Esophagus (tissue), 2 donors: Measurements from ENCODE around the gene ASF1A. TPM values are rescaled to one million over a fixed set of nuclear protein-coding genes. Genes with fewer than 3 reads are reported as not detected.

Source experiments
- H3K27ac ChIP-seq, 2 donors: one replicate each; pipeline ENCODE4 v1.5.1; 2013; ENCODE audit warnings: low read depth in 2 of 2, mild to moderate bottlenecking in 2 of 2, inconsistent platforms in 1 of 2, low read length in 1 of 2, moderate library complexity in 1 of 2
- H3K27me3 ChIP-seq, 2 donors: one replicate each; pipeline ENCODE4 v1.6.1; 2013; ENCODE audit warnings: low read length in 2 of 2, control low read depth in 1 of 2, mild to moderate bottlenecking in 1 of 2; ENCODE audit not compliant: insufficient read depth in 2 of 2, control insufficient read depth in 1 of 2
- H3K36me3 ChIP-seq, 2 donors: one replicate each; pipeline ENCODE4 v1.6.1; 2013; ENCODE audit warnings: low read length in 1 of 2; ENCODE audit not compliant: control insufficient read depth in 2 of 2, insufficient read depth in 2 of 2
- H3K4me1 ChIP-seq, 2 donors: one replicate each; pipeline ENCODE4 v1.6.1; 2013; ENCODE audit warnings: low read length in 1 of 2; ENCODE audit not compliant: control insufficient read depth in 2 of 2, insufficient read depth in 2 of 2
- H3K4me3 ChIP-seq, 2 donors: one replicate each; pipeline ENCODE4 v1.5.1; 2013; ENCODE audit warnings: low read length in 2 of 2, mild to moderate bottlenecking in 2 of 2, low read depth in 1 of 2, moderate library complexity in 1 of 2
- H3K9me3 ChIP-seq, 2 donors: one replicate each; pipeline ENCODE4 v1.6.1; 2013; ENCODE audit warnings: mild to moderate bottlenecking in 2 of 2, low read depth in 1 of 2, low read length in 1 of 2, moderate library complexity in 1 of 2; ENCODE audit not compliant: control insufficient read depth in 2 of 2, insufficient read depth in 1 of 2
- WGBS, 2 donors: extraction: QIAGEN DNeasy Blood & Tissue Kit; methylation state at CpG; one replicate each; pipeline ENCODE4 v1.1.7; 2013; 5-methylcytosine and 5-hydroxymethylcytosine counted together
- polyA plus RNA-seq, 2 donors: library from polyadenylated mRNA; stranded (reverse); fragments of 200-250 nt; gene quantifications; one replicate each; pipeline ENCODE4 v1.2.3, GENCODE V29; 2013
- donor health status: healthy with polysubstance abuse.
- donor health status: Bipolar disorder and iron deficiency.

Gene ASF1A
- 10 to 100 TPM in 1 of 2 donors, 1 to 10 TPM in 1; 8.4 to 14.5 TPM for polyA plus RNA-seq

GRCh38 chr6:118893807-118894424, at the start of gene ASF1A:
Gene ASF1A (plus strand): TSS chr6:118894152. CDS start chr6:118894414, 262 bp downstream.
- H3K27me3 ChIP-seq = no peaks in the 10 kb centered on the region
- H3K27ac ChIP-seq = peak within 1 kb of the TSS; percentile 98 to 99
- H3K4me3 ChIP-seq = peak within 1 kb of the TSS; percentile 88 to 97
- H3K9me3 ChIP-seq = no peaks in the 10 kb centered on the region
- peaks cover 0 to 2% of the 10 kb centered on the region in 2 donors for H3K4me1 ChIP-seq
- 0 to 1% methylated on average over 51 of the region's 51 CpGs for WGBS, 2 donors
- no peaks in the 10 kb centered on the region for H3K36me3 ChIP-seq

GRCh38 chr6:118844915-118845314, 49.0 kb upstream of the ASF1A start:
- Histone ChIP-seq H3K36me3 (no peaks in the 10 kb centered on the region), H3K4me3 (no peak overlapping the region), H3K4me1 (no peaks in the 10 kb centered on the region), H3K9me3 (no peaks in the 10 kb centered on the region), H3K27me3 (no peaks in the 10 kb centered on the region), H3K27ac (no peak overlapping the region)
- 84 to 87% methylated on average over 3 of the region's 3 CpGs for WGBS, 2 donors

DNA sequence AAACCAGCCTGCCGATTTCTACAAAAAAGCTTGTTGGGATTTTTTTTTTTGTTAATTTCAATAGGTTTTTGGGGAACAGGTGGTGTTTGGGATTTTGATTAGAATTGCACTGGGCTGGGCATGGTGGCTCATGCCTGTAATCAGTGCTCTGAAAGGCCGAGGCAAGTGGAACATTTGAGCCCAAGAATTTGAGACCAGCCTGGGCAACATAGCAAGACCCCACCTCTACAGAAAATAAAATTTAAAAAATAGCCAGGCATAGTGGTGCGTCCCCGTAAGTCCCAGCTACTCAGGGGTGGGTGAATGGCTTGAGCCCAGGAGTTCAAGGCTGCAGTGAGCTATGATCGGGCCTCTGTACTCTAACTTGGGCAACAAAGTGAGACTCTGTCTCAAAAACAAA, 40.5 kb upstream of the ASF1A start:
- WGBS, 2 donors = 98% methylated on average over 5 of the region's 5 CpGs
- Histone ChIP-seq H3K9me3 (no peaks in the 10 kb centered on the region), H3K27me3 (no peaks in the 10 kb centered on the region), H3K36me3 (no peaks in the 10 kb centered on the region), H3K4me1 (no peaks in the 10 kb centered on the region), H3K4me3 (no peak overlapping the region), H3K27ac (no peak overlapping the region)

- no peaks in the 10 kb centered on the region for H3K36me3 ChIP-seq
- WGBS, 2 donors = 90 to 93% methylated on average over 4 of the region's 4 CpGs
Measured at GRCh38 chr6:118856301-118856700, 37.7 kb upstream of the ASF1A start.

DNA sequence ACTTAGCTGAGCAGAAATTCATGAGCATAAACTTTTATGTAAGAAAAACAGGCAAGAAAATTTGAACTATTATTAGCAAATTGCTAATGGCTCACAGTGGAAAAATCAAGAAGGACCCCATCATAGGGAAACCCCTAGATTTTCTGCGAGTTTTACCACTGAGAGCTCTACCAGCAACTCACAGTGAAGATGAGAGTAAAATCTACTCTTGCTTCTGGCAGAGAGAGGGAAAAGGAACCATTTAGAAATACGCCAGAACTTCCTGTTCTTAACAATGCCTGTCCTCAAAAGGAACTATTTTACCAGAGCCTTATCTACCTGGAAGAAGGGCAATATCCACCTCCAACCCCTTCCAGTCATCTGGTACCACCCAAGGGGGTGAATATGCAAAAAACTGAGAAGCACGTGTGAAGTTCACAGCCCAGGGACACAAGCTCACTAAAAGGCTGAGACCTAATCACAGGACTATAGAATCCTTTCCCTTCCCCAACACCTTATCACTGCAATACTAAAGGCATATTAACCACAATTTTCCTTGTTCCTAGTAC, 34.4 kb upstream of the ASF1A start:
- Histone ChIP-seq H3K9me3 (peaks cover 0 to 1% of the 10 kb centered on the region in 2 donors), H3K4me3 (no peak overlapping the region), H3K27me3 (no peaks in the 10 kb centered on the region), H3K4me1 (peaks cover 0 to 3% of the 10 kb centered on the region in 2 donors), H3K36me3 (peaks cover 0 to 3% of the 10 kb centered on the region in 2 donors), H3K27ac (no peak overlapping the region)
- 68 to 75% methylated on average over 3 of the region's 3 CpGs for WGBS, 2 donors

More at GRCh38 chr6:118856301-118856700, 37.7 kb upstream of the ASF1A start:
- Histone ChIP-seq H3K4me1 (no peaks in the 10 kb centered on the region), H3K4me3 (no peak overlapping the region), H3K27ac (no peak overlapping the region), H3K27me3 (no peaks in the 10 kb centered on the region), H3K9me3 (peaks cover 0 to 1% of the 10 kb centered on the region in 2 donors)

DNA sequence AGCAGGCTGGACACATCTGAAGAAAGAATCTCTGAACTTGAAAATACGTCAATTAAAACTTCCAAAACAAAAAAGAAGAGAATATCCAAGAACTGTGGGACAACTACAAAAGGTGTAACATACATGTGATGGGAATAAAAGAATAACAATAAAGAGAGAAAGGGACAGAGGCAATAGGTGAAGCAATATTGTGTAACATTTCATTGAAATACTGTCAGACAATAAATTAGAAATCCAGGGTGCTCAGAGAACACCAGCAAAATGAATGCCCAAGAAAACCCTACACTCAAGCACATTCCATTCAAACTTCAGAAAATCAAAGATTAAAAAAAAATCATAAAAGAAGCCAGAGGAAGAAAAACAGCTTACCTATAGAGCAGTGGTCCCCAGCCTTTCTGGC, 33.6 kb upstream of the ASF1A start:
- WGBS, 2 donors = 100% methylated on average over 1 of the region's 1 CpG

DNA sequence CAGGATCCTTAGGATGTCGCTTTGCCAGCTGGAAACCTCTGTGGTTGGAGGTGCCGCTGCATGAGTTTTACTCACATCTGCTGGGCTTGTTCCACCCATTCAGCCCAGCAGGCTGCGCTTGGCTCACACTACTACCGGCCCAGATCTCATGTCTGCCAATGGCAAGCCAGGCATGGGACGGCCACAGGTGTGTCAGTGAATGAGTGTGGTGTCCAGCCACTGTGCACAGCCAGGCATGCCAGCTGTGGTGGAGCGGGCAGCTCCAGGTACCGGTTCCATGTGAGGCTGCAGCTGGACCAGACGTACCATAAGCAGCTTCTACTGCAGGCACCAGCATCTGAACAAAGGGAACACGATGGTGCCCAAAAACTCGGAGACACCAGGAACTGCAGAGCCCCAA, 33.1 kb upstream of the ASF1A start:
- H3K9me3 ChIP-seq = peaks cover 0 to 1% of the 10 kb centered on the region in 2 donors
- 97% methylated on average over 10 of the region's 10 CpGs for WGBS, 2 donors
- no peaks in the 10 kb centered on the region for H3K27me3 ChIP-seq

More for the DNA sequence above, 33.6 kb upstream of the ASF1A start:
- Histone ChIP-seq H3K36me3 (peaks cover 0 to 3% of the 10 kb centered on the region in 2 donors), H3K4me1 (peaks cover 0 to 5% of the 10 kb centered on the region in 2 donors), H3K27me3 (no peaks in the 10 kb centered on the region), H3K9me3 (peaks cover 0 to 1% of the 10 kb centered on the region in 2 donors), H3K27ac (no peak overlapping the region), H3K4me3 (no peak overlapping the region)

GRCh38 chr6:118862443-118862842, 31.5 kb upstream of the ASF1A start:
- WGBS, 2 donors = 97 to 100% methylated on average over 4 of the region's 4 CpGs
- peaks cover 0 to 3% of the 10 kb centered on the region in 2 donors for H3K36me3 ChIP-seq
- H3K27me3 ChIP-seq = no peaks in the 10 kb centered on the region
- no peak overlapping the region for H3K4me3 ChIP-seq
- peaks cover 0 to 5% of the 10 kb centered on the region in 2 donors for H3K4me1 ChIP-seq
- H3K27ac ChIP-seq = no peak overlapping the region
- peaks cover 0 to 1% of the 10 kb centered on the region in 2 donors for H3K9me3 ChIP-seq

More for the DNA sequence above, 33.1 kb upstream of the ASF1A start:
- Histone ChIP-seq H3K4me1 (peaks cover 0 to 5% of the 10 kb centered on the region in 2 donors), H3K36me3 (peaks cover 0 to 3% of the 10 kb centered on the region in 2 donors), H3K27ac (no peak overlapping the region), H3K4me3 (no peak overlapping the region)

DNA sequence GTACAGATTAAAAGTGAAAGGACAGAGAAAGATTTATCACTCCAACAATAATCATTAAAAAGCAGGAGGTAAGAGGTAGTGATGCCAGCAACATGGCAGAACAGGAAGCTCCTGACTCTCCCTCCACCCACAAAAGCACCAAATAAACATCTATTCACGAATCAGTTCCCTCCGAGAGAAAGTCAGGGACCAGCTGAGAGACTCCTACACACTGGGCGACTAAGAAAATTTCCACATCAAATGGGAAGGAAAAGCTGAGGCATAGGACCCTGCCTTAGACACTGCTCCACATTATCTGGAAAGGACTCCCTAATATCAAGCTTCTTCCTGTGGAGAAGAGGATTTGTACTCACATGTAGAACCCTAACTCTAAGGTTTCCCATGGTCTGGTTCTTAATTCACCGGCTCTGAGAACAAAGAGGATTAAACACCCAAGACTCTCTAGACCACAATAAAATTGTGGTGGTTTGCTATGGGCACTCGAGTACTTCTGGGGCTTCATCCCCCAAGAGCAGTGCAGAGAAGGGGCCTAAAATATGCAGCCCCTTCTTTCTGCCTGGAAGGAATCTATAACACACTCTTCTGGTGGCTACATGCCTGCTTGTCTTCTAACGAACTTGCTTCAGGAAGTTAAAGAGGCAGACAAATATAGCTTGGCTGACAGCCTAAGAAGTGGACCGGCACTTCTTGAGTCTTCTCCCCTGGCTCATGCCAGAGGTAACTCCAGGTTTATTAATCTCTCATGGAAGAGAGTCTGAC, 29.4 kb upstream of the ASF1A start:
- H3K4me1 ChIP-seq = peaks cover 0 to 5% of the 10 kb centered on the region in 2 donors
- H3K36me3 ChIP-seq = peaks cover 0 to 3% of the 10 kb centered on the region in 2 donors
- peaks cover 0 to 1% of the 10 kb centered on the region in 2 donors for H3K9me3 ChIP-seq
- H3K27ac ChIP-seq = no peak overlapping the region
- WGBS, 2 donors = 54 to 56% methylated on average over 7 of the region's 7 CpGs
- H3K4me3 ChIP-seq = no peak overlapping the region
- no peaks in the 10 kb centered on the region for H3K27me3 ChIP-seq
